Activated CD8-positive, alpha-beta T cell treated with anti-CD3 and anti-CD28 coated beads for 36 hours (primary cell): ENCODE measurements around the gene RMI2. TPM values are rescaled to one million over a fixed set of nuclear protein-coding genes. Genes with fewer than 3 reads are reported as not detected.
A peak's percentile ranks its signal among the peaks of the same experiment; 100 is the strongest.

ENCODE experiments used
- ATAC-seq: fragments of 200-7000 bp; cut with Tn5 transposase; one replicate; pipeline ENCODE4 v1.10.0; 2021; ENCODE audit warnings: mild to moderate bottlenecking, moderate library complexity
- CTCF ChIA-PET: fragments of 350-600 bp; sonication (Branson Sonifier 250); formaldehyde crosslinking; loops from one replicate; lab custom pipeline; 2021; ENCODE audit warnings: antibody characterized with exemption; lab: Charles Lee
- POLR2A ChIA-PET: fragments of 350-600 bp; sonication (Branson Sonifier 250); formaldehyde crosslinking; loops from one replicate; lab custom pipeline; 2021; ENCODE audit warnings: antibody characterized with exemption; lab: Charles Lee
- DNase-seq: peaks from one replicate; pipeline ENCODE4 v3.0.0-alpha.2; 2020
- H3K27ac Mint-ChIP-seq: one replicate; pipeline ENCODE4 v1.8.0; 2021; ENCODE audit warnings: mild to moderate bottlenecking, mixed read lengths
- H3K27me3 Mint-ChIP-seq: one replicate; pipeline ENCODE4 v1.8.0; 2021; ENCODE audit warnings: mixed read lengths
- H3K36me3 Mint-ChIP-seq: one replicate; pipeline ENCODE4 v1.8.0; 2021; ENCODE audit warnings: low read depth, mixed read lengths
- H3K4me1 Mint-ChIP-seq: one replicate; pipeline ENCODE4 v1.8.0; 2021; ENCODE audit warnings: low read depth, mixed read lengths
- H3K4me3 Mint-ChIP-seq: one replicate; pipeline ENCODE4 v1.8.0; 2021; ENCODE audit warnings: mild to moderate bottlenecking, moderate library complexity, mixed read lengths
- H3K9me3 Mint-ChIP-seq: one replicate; pipeline ENCODE4 v1.8.0; 2021; ENCODE audit warnings: mixed read lengths
- intact Hi-C: fragments of 100-400 bp; cut with micrococcal nuclease; formaldehyde crosslinking; loops from one replicate; pipeline ENCODE4 v1.10.0; 2022
- total RNA-seq, 2 experiments: library from RNA; stranded (reverse); gene quantifications; one replicate each; pipeline ENCODE4 v1.2.3, GENCODE V29; 2021
- TF ChIP-seq, protein P1 (sequence below): fragments of 200-600 bp; IDR thresholded peaks from one replicate; pipeline ENCODE4 v1.8.0; 2022; ENCODE audit warnings: antibody characterized with exemption, mild to moderate bottlenecking

RMI2 gene
- total RNA-seq, 2 experiments from 2014 or later, result 53.1 to 57.7 TPM

DNA sequence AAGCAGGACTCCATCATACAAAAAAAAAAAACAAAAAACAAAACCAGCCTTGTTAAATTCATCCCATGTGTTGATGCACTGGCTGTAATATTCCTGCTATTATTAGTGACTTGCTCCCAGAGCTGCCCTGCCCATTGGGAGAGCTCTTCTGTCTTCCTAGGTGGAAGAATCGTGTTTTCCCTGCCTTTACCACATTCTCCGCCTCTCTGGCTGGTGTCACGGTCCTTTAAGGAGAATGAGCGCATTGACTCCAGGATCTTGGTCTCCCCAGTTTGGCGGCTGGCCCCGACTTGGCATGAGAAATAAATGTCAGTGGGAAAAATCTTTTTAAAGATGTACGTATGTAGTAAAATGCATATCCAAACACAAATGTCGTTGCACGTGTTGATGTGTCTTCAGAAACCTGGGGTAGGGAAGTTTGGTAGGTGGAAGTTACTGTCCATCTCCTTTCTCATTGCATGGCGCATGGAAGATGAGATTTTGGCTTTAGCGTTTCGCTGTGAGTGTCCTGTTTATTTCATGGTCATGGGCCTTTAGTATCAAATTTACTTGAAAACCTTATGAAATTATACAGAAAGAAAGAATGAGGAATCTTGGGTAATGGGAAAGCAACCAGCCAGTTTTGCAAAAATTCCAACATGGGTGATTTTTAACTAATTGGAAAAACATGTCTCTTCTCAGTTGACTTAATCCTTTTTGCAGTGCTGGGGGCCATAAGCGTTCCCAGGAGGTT lies 15.5 kb downstream of the RMI2 start:
- intact Hi-C loops, result no loop called here
- Mint-ChIP-seq H3K36me3 (peaks cover 2% of the 10 kb centered on the region), H3K27me3 (peaks cover 15% of the 10 kb centered on the region), H3K4me1 (peaks cover 57% of the 10 kb centered on the region), H3K27ac (no peak overlapping the region), H3K4me3 (no peak overlapping the region), H3K9me3 (no peaks in the 10 kb centered on the region)
- TF ChIP-seq, protein P1, sequence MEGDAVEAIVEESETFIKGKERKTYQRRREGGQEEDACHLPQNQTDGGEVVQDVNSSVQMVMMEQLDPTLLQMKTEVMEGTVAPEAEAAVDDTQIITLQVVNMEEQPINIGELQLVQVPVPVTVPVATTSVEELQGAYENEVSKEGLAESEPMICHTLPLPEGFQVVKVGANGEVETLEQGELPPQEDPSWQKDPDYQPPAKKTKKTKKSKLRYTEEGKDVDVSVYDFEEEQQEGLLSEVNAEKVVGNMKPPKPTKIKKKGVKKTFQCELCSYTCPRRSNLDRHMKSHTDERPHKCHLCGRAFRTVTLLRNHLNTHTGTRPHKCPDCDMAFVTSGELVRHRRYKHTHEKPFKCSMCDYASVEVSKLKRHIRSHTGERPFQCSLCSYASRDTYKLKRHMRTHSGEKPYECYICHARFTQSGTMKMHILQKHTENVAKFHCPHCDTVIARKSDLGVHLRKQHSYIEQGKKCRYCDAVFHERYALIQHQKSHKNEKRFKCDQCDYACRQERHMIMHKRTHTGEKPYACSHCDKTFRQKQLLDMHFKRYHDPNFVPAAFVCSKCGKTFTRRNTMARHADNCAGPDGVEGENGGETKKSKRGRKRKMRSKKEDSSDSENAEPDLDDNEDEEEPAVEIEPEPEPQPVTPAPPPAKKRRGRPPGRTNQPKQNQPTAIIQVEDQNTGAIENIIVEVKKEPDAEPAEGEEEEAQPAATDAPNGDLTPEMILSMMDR, result no peak
- ATAC-seq (no peak), DNase-seq (no peak)
- ChIA-PET POLR2A (interaction anchor here (0.9 to 4.2 kb wide), 2 partner anchors 11 to 106 kb away, joined by 3 to 19 read pairs; partner anchors contain the start of gene SOCS1), CTCF (no interaction called here)

DNA sequence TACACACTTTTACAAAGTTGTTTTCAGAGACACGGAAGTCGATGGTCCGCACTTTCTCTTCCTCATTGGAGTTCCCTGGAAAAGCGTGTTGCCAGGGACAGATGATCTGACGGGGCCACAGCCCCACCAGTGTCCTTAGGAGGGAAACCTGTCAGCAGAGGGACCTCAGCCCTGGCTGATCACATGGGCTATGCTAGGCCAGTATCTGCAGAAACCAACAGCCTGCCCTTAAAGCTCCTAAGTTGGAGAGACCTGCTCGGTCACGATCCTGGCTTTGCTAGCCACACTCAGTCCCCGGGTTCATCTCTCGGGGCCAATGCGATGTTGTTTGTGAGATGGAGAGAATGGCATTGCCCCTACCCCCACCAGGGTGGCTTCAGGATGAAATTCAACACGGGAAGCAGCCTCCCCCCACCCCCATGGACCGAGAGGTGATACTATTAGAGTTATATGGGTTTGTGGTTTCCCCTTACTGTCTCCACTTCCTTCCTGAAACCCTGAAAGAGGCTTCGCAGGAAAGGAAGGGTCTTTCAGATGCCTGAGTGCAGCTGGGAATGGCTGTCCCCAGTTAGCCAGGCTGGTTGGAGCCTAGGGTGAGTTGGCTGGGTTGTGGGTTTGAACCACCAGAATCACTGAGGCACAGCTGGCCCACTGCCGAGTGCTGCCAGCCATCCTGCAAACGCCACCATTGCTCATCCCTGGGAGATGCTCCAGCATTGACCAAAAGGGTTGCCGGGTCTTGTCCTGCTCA lies 16.6 kb downstream of the RMI2 start:
- peaks cover 46% of the 10 kb centered on the region for H3K4me1 Mint-ChIP-seq
- H3K27me3 Mint-ChIP-seq, result peaks cover 15% of the 10 kb centered on the region
- no peak overlapping the region for H3K27ac Mint-ChIP-seq
- ChIA-PET POLR2A (interaction anchor here (1.0 to 4.2 kb wide), 3 partner anchors 30 to 110 kb away, joined by 3 to 19 read pairs (median 8); partner anchors contain the start of gene SOCS1), CTCF (no interaction called here)
- no peaks in the 10 kb centered on the region for H3K36me3 Mint-ChIP-seq
- TF ChIP-seq, protein P1, result no peak
- peak overlapping the region; percentile 34 for H3K4me3 Mint-ChIP-seq
- no peaks in the 10 kb centered on the region for H3K9me3 Mint-ChIP-seq
- peak; percentile 24 for ATAC-seq
- peak; percentile 59 for DNase-seq
- intact Hi-C loops, result no loop called here

DNA sequence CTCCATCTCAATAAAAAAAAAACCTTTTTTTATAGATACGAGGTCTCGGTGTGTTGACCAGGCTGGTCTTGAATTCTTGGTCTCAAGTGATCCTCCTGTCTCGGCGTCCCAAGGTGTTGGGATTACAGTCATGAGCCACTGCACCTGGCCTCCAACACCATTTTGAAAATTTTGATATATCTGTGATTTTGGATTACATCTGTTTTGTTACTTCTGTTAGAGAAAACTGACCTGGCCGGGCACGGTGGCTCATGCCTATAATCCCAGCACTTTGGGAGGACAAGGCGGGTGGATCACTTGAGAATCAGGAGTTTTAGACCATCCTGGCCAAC lies 18.6 kb downstream of the RMI2 start:
- no peak for DNase-seq
- intact Hi-C loops, result no loop called here
- CTCF ChIA-PET, result interaction anchor here (1.4 to 1.8 kb wide), 2 partner anchors 8 to 399 kb away, joined by 5 to 7 read pairs; no protein-coding TSS in a partner anchor
- peaks cover 13% of the 10 kb centered on the region for H3K27me3 Mint-ChIP-seq
- H3K4me3 Mint-ChIP-seq, result no peak overlapping the region
- peaks cover 39% of the 10 kb centered on the region for H3K4me1 Mint-ChIP-seq
- H3K27ac Mint-ChIP-seq, result no peak overlapping the region
- TF ChIP-seq, protein P1, result no peak
- no peaks in the 10 kb centered on the region for H3K36me3 Mint-ChIP-seq
- POLR2A ChIA-PET, result interaction anchor here (0.6 kb wide), 2 partner anchors 10 to 206 kb away, joined by 3 to 5 read pairs; no protein-coding TSS in a partner anchor
- no peaks in the 10 kb centered on the region for H3K9me3 Mint-ChIP-seq
- ATAC-seq, result no peak

DNA sequence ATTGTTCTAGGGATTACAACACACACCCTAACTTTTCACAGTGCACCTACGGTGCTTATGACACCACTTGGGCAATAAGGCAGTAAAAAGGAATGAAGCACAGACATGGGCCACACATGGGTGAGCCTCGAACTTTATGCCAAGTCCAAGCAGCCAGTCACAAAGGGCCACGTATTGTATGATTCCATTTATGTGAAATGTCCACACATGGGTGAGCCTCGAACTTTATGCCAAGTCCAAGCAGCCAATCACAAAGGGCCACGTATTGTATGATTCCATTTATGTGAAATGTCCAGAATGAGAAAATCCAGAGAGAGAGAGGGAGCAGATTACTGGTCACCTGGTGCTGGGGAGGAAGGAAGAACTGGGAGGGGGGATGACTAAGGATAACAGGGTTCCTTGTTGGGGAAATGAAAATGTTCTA lies 22.2 kb downstream of the RMI2 start:
- DNase-seq (no peak), ATAC-seq (no peak)
- Mint-ChIP-seq H3K27ac (no peak overlapping the region), H3K4me3 (no peak overlapping the region), H3K9me3 (no peaks in the 10 kb centered on the region), H3K36me3 (no peaks in the 10 kb centered on the region), H3K4me1 (peaks cover 26% of the 10 kb centered on the region), H3K27me3 (no peaks in the 10 kb centered on the region)
- TF ChIP-seq, protein P1, result no peak
- POLR2A ChIA-PET, result interaction anchor here (1.2 kb wide), 1 partner anchor 65 kb away, joined by 3 read pairs; no protein-coding TSS in a partner anchor
- CTCF ChIA-PET, result interaction anchor here (1.0 to 1.8 kb wide), 2 partner anchors 13 to 29 kb away, joined by 3 to 5 read pairs; no protein-coding TSS in a partner anchor
- intact Hi-C loops, result no loop called here
